HG03354 (cell line): ENCODE data around the gene VKORC1L1.
"Not testable (repeated sequence)": the region's sequence is repeated elsewhere in the genome, so short reads cannot be mapped to it uniquely, and the experiment has no call there.

Experiments
- ATAC-seq: cut with Tn5 transposase; IDR thresholded peaks from one replicate; pipeline ENCODE4 v1.9.1; 2021; ENCODE audit warnings: mild to moderate bottlenecking; ENCODE audit not compliant: unreplicated experiment, poor library complexity, severe bottlenecking

Gene VKORC1L1

GRCh38 chr7:65872776-65873581, at the start of gene VKORC1L1:
Gene VKORC1L1, plus strand, starts transcription at chr7:65873074. Its CDS starts 298 bp downstream, at chr7:65873372.
- ATAC-seq: peak; percentile 86

DNA sequence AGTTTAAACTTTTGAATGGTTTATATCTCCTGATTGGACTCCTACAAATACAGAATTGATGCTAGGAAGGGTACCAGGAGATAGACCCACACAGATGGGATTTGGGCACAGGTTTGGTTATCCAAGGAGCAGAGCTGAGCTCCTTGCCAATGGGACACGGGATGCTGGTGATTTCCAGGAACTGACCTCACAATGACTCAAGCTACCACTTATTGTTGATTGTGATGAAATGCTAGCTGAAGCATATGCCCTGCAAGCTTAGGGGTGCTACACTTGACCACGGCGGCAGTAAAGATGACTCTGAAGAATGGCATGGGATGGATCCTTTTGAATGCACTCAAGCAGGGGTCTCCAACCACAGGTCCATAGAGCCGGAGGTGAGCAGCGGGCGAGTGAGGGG, 45.5 kb upstream of the VKORC1L1 start:
- ATAC-seq: no peak

DNA sequence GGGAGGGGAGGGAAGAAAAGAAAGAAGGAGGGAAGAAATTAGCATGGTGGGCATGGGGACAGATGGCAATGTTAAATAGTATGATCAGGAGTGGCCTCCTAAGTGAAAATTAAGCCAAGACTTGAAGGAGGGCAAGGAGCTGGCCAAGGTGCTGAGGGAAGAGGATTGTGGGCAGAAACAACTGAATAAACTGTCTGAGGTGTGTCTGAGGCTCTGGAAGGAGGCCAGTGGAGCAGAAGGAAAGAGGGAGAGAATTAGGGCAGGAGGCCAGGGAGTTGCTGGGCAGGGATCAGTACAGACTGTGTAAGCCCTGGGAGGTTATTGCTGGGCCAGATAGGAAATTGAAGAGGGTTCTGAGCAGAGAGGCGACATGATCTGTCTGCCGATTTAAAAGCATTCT, 40.6 kb upstream of the VKORC1L1 start:
- no peak for ATAC-seq

- not testable (repeated sequence) for ATAC-seq
Measured at GRCh38 chr7:65836684-65837083, 36.2 kb upstream of the VKORC1L1 start.

- not testable (repeated sequence) for ATAC-seq
Measured at GRCh38 chr7:65837541-65837956, 35.3 kb upstream of the VKORC1L1 start.

DNA sequence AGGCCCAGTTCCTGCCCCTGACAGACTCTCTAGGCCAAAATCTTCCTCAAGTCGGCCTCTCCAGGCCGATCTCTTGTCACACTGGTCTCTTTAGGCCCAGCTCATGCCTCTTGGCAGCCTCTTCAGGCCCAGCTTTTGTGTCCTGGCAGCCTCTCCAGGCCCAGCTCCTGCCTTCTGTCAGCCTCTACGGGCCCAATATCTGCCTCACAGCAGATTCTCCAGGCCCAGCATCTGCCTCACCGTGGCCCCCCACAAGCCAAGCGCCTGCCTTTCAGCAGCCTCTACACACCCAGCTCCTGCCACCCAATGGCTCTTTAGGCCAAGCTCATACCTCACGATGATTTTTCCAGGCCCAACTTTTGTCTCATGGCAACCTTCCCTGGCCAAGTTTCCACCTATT, 33.0 kb upstream of the VKORC1L1 start:
- ATAC-seq: no peak

DNA sequence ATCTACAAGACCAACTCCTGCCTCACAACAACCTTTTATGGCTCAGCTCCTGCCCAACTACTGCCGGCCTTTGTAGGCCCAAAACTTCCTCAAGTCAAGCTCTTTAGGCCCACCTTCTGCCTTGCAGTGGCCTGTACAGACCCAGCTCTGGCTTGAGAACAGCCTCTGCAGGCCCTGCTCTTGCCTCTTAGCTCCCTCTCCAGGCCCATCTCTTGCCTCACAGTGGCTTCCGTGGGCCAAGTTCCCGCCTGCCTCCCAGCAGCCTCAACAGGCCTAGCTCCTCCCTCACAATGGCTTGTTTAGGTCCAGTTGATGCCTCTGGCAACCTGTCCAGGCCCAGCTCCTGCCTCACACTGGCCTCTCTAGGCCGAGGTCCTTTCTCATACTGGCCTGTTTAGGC, 32.4 kb upstream of the VKORC1L1 start:
- no peak for ATAC-seq

DNA sequence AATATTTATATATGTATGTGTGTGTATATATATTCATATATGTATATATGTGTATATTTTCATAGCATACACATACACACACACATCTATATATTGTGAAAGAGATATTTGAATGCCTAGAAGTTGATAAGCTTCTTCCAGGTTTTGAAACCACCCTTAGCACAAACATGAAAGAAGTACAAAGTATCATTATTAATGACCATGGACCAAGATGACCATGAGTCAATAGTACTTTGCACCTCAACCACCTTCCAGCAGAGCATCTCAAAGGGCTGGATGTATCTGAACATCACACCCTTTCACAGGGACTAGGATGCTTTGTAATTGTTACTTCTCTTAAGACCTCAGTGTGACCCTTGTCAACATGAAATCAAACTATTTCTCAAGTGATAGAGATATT, 29.3 kb upstream of the VKORC1L1 start:
- ATAC-seq: not testable (repeated sequence)

DNA sequence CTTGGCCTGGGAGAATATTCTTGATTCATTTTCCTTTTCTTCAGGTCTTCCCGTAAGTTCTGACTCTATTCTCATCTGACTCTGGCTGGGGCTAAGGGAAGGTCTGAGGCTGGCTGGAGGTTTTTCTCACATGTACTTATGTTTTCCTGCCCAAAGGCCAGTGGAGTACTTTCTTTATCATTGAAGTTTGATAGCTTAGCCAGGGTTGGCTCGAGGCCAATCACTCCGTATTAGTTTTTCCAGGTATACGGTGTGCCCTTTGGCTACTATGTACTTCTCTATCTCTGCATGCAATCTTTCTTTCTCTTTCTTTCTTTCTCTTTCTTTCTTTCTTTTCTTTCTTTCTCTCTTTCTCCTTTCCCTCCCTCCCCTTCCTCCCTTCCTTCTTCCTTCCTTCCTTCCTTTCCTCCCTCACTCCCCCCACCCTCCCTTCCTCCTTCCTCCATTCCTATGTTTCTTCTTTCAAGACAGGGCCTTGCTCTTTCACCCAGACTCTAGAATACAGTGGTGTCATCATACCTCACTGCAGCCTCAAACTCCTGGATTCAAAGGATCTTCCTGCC, 26.8 kb upstream of the VKORC1L1 start:
- ATAC-seq: no peak

GRCh38 chr7:65853426-65853825, 19.4 kb upstream of the VKORC1L1 start:
- ATAC-seq: not testable (repeated sequence)

DNA sequence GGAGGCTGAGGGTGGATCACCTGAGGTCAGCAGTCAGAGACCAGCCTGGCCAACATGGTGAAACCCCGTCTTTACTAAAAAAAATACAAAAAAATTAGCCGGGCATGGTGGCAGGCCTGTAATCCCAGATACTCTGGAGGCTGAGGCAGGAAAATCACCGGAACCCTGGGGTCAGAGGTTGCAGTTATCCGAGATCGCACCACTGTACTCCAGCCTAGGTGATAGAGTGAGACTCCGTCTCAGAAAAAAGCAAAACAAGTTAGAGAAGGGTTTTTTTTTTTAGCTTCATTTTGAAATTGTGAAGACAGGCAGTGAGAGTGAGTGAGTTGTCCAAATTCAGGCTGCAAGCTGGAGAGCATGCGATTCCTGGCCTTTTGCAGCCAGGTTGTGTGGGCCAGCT, 19.0 kb upstream of the VKORC1L1 start:
- ATAC-seq: not testable (repeated sequence)

GRCh38 chr7:65857321-65857894, 15.5 kb upstream of the VKORC1L1 start:
- not testable (repeated sequence) for ATAC-seq

DNA sequence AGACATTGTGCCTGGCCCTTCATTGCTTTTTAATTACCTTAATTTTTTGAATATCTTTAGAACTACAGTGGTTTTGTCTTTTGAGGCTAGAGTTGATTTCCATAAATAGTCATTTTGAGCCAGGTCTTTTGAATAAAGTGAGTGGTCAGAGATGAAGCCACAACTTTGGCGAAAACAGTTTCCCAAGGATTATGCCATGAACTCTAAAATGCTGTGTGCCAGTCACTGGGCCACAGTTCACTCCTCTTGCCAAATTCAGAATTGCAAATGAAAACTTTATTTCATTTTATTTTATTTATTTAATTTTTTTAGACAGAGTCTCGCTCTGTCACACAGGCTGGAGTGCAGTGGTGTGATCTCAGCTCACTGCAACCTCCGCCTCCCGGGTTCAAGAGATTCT, 14.2 kb upstream of the VKORC1L1 start:
- not testable (repeated sequence) for ATAC-seq

GRCh38 chr7:65866244-65866643, 6.6 kb upstream of the VKORC1L1 start:
- ATAC-seq: not testable (repeated sequence)

GRCh38 chr7:65867681-65868080, 5.2 kb upstream of the VKORC1L1 start:
- not testable (repeated sequence) for ATAC-seq

GRCh38 chr7:65869312-65869711, 3.6 kb upstream of the VKORC1L1 start:
- not testable (repeated sequence) for ATAC-seq

DNA sequence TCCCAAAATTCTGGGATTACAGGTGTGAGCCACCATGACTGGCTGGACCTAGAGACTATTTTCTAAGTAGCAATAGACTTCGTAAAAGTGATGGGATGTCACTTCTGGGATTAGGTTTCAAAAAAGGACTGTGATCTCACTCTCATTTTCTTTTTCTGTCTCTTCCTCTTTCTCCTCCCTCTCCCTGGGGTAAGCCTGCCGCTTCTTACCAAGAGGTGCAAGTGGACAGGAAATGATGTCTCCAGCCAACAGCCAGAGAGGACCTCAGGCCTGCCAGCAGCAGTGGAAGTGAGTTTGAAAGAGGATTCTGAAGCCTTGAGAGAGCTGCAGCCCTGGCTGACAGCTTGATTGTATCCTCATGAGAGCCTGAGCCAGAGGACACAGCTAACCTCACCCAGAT, 1.4 kb upstream of the VKORC1L1 start:
- not testable (repeated sequence) for ATAC-seq

GRCh38 chr7:65873582-65874193, 814 bp downstream of the VKORC1L1 start:
- ATAC-seq: peak; percentile 50

- ATAC-seq: not testable (repeated sequence)
Measured at GRCh38 chr7:65875715-65876114, 2.8 kb downstream of the VKORC1L1 start.
